Measurements from ENCODE around the gene RTP5. TPM values are rescaled to one million over a fixed set of nuclear protein-coding genes. Genes with fewer than 3 reads are reported as not detected.

RTP5 gene
- total RNA-seq, 1 experiment from 2014 or later, result not detected

GRCh38 chr2:241821460-241822263 is 47.9 kb upstream of the RTP5 start:
- H3K9me3 ChIP-seq (ENCODE audit: control insufficient read depth in 1 of 2, insufficient read depth in 1 of 2, low read depth in 1 of 2, low read length in 2 of 2), result peaks cover 0 to under 1% of the 10 kb centered on the region in 2 experiments; a peak in 1 of 4 replicates
- CTCF ChIA-PET, result no interaction called here
- no peaks in the 10 kb centered on the region for H4K20me1 ChIP-seq (ENCODE audit: insufficient read depth)
- intact Hi-C loops (cut with micrococcal nuclease), result no loop called here
- ATAC-seq, result no peak
- no peak for DNase-seq (ENCODE audit: low read depth, low spot score)
- TF ChIP-seq SRF (IDR thresholded peaks at IDR 0.05; ENCODE audit: low read depth), result no peak
- TF ChIP-seq SIN3A (IDR thresholded peaks at IDR 0.05; ENCODE audit: low read depth), result no peak
- no peak for TF ChIP-seq REST (IDR thresholded peaks at IDR 0.05; ENCODE audit: low read depth)
- no peak for TF ChIP-seq ZNF274 (IDR thresholded peaks at IDR 0.05; ENCODE audit: low read depth, low read length)
- no peak for TF ChIP-seq ZBTB33 (IDR thresholded peaks at IDR 0.05; ENCODE audit: extremely low read depth, insufficient replicate concordance, low read length)
- no peak for TF ChIP-seq EGR1 (IDR thresholded peaks at IDR 0.05; ENCODE audit: low read depth)
- no peak for TF ChIP-seq TCF7L2 (IDR thresholded peaks at IDR 0.05; ENCODE audit: borderline replicate concordance, extremely low read depth, insufficient read depth, insufficient read length)
- TF ChIP-seq ELF1 (IDR thresholded peaks at IDR 0.05; ENCODE audit: borderline replicate concordance, low read depth), result no peak
- TF ChIP-seq YY1 (IDR thresholded peaks at IDR 0.05; ENCODE audit: extremely low read depth, insufficient replicate concordance, low read depth, low read length), result no peak
- no peak for TF ChIP-seq ATF3 (IDR thresholded peaks at IDR 0.05)
- TF ChIP-seq CTCF (IDR thresholded peaks at IDR 0.05 in 2 of 3, conservative IDR thresholded peaks at IDR 0.05 in 1 of 3; ENCODE audit: borderline replicate concordance in 1 of 3, insufficient read depth in 1 of 3, low read depth in 2 of 3, low read length in 2 of 3), result no peak
- no peak for TF ChIP-seq POLR2AphosphoS5 (IDR thresholded peaks at IDR 0.05; ENCODE audit: low read depth, low read length)
- no peak for TF ChIP-seq POLR2A (IDR thresholded peaks at IDR 0.05; ENCODE audit: borderline replicate concordance, extremely low read depth, insufficient read depth, insufficient read length)
- TF ChIP-seq RAD21 (IDR thresholded peaks at IDR 0.05; ENCODE audit: low read depth), result no peak
- no peak for TF ChIP-seq EZH2phosphoT487 (IDR thresholded peaks at IDR 0.05; ENCODE audit: borderline replicate concordance)
- no peak for TF ChIP-seq FOSL1 (IDR thresholded peaks at IDR 0.05; ENCODE audit: low read depth)
- H3K9ac ChIP-seq (ENCODE audit: low read length), result no peak overlapping the region
- no peak overlapping the region for H3K27ac ChIP-seq (ENCODE audit: low read depth, low read length)
- no peak overlapping the region for H3K4me2 ChIP-seq (ENCODE audit: low read length)
- no peaks in the 10 kb centered on the region for H3K79me2 ChIP-seq (ENCODE audit: insufficient read depth, low read length)
- POLR2A ChIA-PET, result no interaction called here
- H3K9me2 ChIP-seq (ENCODE audit: insufficient read depth), result no peaks in the 10 kb centered on the region
- no peaks in the 10 kb centered on the region for H3K4me1 ChIP-seq (ENCODE audit: control insufficient read depth in 1 of 2, insufficient read depth in 2 of 2, low read length in 2 of 2)
- no peaks in the 10 kb centered on the region for H3K27me3 ChIP-seq (ENCODE audit: insufficient read depth, low read length)
- H2AFZ ChIP-seq (ENCODE audit: low read depth, low read length, poor library complexity, severe bottlenecking), result no peak overlapping the region
- no TSS peak for BruUV-seq (replicated peaks)
- RAD21 ChIA-PET (ENCODE audit: low non-redundant PET in 1 of 2, low total read pairs in 2 of 2, uncharacterized antibody in 2 of 2, unreplicated experiment in 2 of 2), result no interaction called here
- no peaks in the 10 kb centered on the region for H3K36me3 ChIP-seq (ENCODE audit: control insufficient read depth in 1 of 2, insufficient read depth in 2 of 2, low read length in 2 of 2)
- H3K4me3 ChIP-seq (replicated peaks in 1 of 2; ENCODE audit: low read depth in 1 of 2, low read length in 2 of 2), result no peak overlapping the region

Measured in HCT116 (cell line).